Panc1 (cell line): ENCODE measurements around the gene TANGO2. TPM values are rescaled to one million over a fixed set of nuclear protein-coding genes. Genes with fewer than 3 reads are reported as not detected.

Experiments used
- ATAC-seq: fragments of 200-7000 bp; cut with Tn5 transposase; 2 replicates; pipeline ENCODE4 v1.9.1; 2020; ENCODE audit warnings: mild to moderate bottlenecking, moderate library complexity
- BruUV-seq: library from RNA; stranded (reverse); fragments of 400-500 nt; replicated peaks from 2 replicates; lab custom pipeline; 2021; lab: Mats Ljungman, UMichigan
- CTCF ChIA-PET: fragments of 300-600 bp; sonication (Branson Sonifier 250); formaldehyde crosslinking; loops from one replicate; lab custom pipeline; 2022; ENCODE audit warnings: antibody characterized with exemption; lab: Charles Lee
- POLR2A ChIA-PET: fragments of 300-600 bp; sonication (Branson Sonifier 250); formaldehyde crosslinking; loops from one replicate; lab custom pipeline; 2022; ENCODE audit warnings: antibody characterized with exemption; lab: Charles Lee
- DNase-seq: peaks from one replicate; pipeline ENCODE4 v3.0.0-alpha.2; 2010; ENCODE audit warnings: low read depth, low spot score
- H3K27ac ChIP-seq: 2 replicates; pipeline ENCODE4 v1.5.1; 2011; ENCODE audit warnings: mild to moderate bottlenecking, low read length, inconsistent platforms
- H3K27me3 ChIP-seq: fragments of 200-500 bp; sonication (Bioruptor generic); 2 replicates; pipeline ENCODE4 v1.6.0; 2014; ENCODE audit warnings: low read length, inconsistent platforms; ENCODE audit not compliant: control insufficient read depth, insufficient read depth
- H3K36me3 ChIP-seq: fragments of 200-500 bp; sonication (Bioruptor generic); 2 replicates; pipeline ENCODE4 v1.5.1; 2014; ENCODE audit warnings: inconsistent platforms, mild to moderate bottlenecking, low read length, moderate library complexity; ENCODE audit not compliant: control insufficient read depth, insufficient read depth
- H3K4me1 ChIP-seq: 2 replicates; pipeline ENCODE4 v1.5.1; 2011; ENCODE audit warnings: inconsistent platforms, mild to moderate bottlenecking, low read length, moderate library complexity; ENCODE audit not compliant: control insufficient read depth, insufficient read depth
- H3K4me3 ChIP-seq, 2 experiments: 2 replicates each; pipeline ENCODE4 v1.5.1; 2011 to 2012; ENCODE audit warnings: low read depth in 2 of 2, low read length in 2 of 2, mild to moderate bottlenecking in 2 of 2, inconsistent platforms in 1 of 2, moderate library complexity in 1 of 2
- H3K9me3 ChIP-seq: fragments of 200-500 bp; sonication (Bioruptor generic); 2 replicates; pipeline ENCODE4 v1.5.1; 2014; ENCODE audit warnings: low read depth, mild to moderate bottlenecking, inconsistent platforms, low read length, moderate library complexity; ENCODE audit not compliant: control insufficient read depth, insufficient read depth
- POLR2AphosphoS5 ChIP-seq: IDR thresholded peaks from 2 replicates; pipeline ENCODE4 v1.6.1; 2012; ENCODE audit warnings: mild to moderate bottlenecking, low read depth, low read length, moderate library complexity
- SIN3A ChIP-seq: IDR thresholded peaks from 2 replicates; pipeline ENCODE4 v1.6.1; 2012; ENCODE audit warnings: low read depth, mild to moderate bottlenecking, low read length, moderate library complexity, borderline replicate concordance; ENCODE audit not compliant: insufficient read depth
- TCF7L2 ChIP-seq: IDR thresholded peaks from 2 replicates; pipeline ENCODE4 v1.6.1; 2011; ENCODE audit warnings: mild to moderate bottlenecking, low read depth, low read length, inconsistent platforms
- in situ Hi-C: cut with HindIII; loops from 2 replicates; pipeline ENCODE4 v1.10.0; 2016; ENCODE audit warnings: low sequenced_read_pairs, low pct_unique_long_range_greater_than_20kb
- intact Hi-C: fragments of 100-400 bp; cut with micrococcal nuclease; formaldehyde crosslinking; loops from one replicate; pipeline ENCODE4 v1.10.0; 2022; ENCODE audit not compliant: unreplicated experiment
- total RNA-seq: library from RNA; stranded (reverse); gene quantifications from one replicate; pipeline ENCODE4 v1.2.1, GENCODE V29; 2021; ENCODE audit not compliant: unreplicated experiment
- TF ChIP-seq, protein P1 (sequence below): fragments of 450-650 bp; IDR thresholded peaks from 2 replicates; pipeline ENCODE4 v1.5.1; 2017; ENCODE audit warnings: mild to moderate bottlenecking
- TF ChIP-seq, protein P2 (sequence below), 2 experiments: IDR thresholded peaks; 2 replicates each; pipeline ENCODE4 v1.6.1; 2011 to 2012; ENCODE audit warnings: low read depth in 2 of 2, control low read depth in 1 of 2, low read length in 1 of 2, mild to moderate bottlenecking in 1 of 2, moderate library complexity in 1 of 2; ENCODE audit not compliant: insufficient read depth in 1 of 2

The TANGO2 gene
- total RNA-seq, 1 experiment from 2014 or later: 32.2 TPM

DNA sequence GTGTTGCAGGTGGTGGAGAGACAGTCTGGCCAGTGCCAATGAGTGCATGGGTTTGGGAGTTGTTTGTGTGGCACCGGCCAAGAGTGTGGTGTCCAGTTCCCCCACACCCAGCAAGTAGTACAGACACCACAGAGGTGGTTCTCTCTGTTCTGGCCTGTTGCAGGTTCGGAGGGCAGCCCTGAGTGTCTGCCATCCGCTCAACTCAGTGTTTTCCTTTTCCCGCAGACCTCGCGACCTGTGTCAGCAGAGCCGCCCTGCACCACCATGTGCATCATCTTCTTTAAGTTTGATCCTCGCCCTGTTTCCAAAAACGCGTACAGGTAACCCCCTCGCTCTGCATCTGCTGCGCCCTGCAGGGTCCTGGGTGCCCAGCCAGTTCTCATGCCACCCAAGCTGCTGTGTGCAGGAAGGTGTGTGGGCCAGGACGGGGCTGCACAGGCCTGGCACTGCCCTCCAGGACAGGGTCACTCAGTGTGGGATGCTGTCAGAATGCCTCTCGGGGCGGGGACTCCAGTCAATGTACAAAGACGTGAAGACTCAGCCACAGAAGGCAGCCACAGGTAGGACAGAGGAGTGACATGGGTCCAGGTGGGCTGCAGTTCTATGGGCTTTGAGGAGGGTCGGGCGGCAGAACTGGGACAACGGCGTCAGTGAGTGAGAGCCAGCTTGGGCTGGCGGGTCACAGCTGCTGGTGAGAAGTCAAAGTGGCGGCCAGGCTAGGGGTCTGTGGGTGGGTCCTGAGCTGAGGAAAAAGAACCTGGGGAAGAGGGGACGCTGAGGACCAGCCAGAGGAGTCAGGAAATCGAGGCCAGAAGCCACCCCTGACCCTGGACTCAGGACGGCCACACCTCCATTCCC, 15.9 kb downstream of the TANGO2 start:
- BruUV-seq: no TSS peak
- intact Hi-C loops: no loop called here
- Histone ChIP-seq H3K27ac (no peak overlapping the region), H3K4me1 (no peaks in the 10 kb centered on the region), H3K4me3 (no peak overlapping the region), H3K9me3 (no peaks in the 10 kb centered on the region), H3K36me3 (no peaks in the 10 kb centered on the region), H3K27me3 (no peaks in the 10 kb centered on the region)
- ChIA-PET POLR2A (no interaction called here), CTCF (no interaction called here)
- no peak for ATAC-seq
- no peak for DNase-seq
- TF ChIP-seq, protein P1, sequence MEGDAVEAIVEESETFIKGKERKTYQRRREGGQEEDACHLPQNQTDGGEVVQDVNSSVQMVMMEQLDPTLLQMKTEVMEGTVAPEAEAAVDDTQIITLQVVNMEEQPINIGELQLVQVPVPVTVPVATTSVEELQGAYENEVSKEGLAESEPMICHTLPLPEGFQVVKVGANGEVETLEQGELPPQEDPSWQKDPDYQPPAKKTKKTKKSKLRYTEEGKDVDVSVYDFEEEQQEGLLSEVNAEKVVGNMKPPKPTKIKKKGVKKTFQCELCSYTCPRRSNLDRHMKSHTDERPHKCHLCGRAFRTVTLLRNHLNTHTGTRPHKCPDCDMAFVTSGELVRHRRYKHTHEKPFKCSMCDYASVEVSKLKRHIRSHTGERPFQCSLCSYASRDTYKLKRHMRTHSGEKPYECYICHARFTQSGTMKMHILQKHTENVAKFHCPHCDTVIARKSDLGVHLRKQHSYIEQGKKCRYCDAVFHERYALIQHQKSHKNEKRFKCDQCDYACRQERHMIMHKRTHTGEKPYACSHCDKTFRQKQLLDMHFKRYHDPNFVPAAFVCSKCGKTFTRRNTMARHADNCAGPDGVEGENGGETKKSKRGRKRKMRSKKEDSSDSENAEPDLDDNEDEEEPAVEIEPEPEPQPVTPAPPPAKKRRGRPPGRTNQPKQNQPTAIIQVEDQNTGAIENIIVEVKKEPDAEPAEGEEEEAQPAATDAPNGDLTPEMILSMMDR: no peak
- no peak for TF ChIP-seq SIN3A
- TF ChIP-seq TCF7L2: no peak
- no peak for TF ChIP-seq POLR2AphosphoS5
- TF ChIP-seq, protein P2, sequence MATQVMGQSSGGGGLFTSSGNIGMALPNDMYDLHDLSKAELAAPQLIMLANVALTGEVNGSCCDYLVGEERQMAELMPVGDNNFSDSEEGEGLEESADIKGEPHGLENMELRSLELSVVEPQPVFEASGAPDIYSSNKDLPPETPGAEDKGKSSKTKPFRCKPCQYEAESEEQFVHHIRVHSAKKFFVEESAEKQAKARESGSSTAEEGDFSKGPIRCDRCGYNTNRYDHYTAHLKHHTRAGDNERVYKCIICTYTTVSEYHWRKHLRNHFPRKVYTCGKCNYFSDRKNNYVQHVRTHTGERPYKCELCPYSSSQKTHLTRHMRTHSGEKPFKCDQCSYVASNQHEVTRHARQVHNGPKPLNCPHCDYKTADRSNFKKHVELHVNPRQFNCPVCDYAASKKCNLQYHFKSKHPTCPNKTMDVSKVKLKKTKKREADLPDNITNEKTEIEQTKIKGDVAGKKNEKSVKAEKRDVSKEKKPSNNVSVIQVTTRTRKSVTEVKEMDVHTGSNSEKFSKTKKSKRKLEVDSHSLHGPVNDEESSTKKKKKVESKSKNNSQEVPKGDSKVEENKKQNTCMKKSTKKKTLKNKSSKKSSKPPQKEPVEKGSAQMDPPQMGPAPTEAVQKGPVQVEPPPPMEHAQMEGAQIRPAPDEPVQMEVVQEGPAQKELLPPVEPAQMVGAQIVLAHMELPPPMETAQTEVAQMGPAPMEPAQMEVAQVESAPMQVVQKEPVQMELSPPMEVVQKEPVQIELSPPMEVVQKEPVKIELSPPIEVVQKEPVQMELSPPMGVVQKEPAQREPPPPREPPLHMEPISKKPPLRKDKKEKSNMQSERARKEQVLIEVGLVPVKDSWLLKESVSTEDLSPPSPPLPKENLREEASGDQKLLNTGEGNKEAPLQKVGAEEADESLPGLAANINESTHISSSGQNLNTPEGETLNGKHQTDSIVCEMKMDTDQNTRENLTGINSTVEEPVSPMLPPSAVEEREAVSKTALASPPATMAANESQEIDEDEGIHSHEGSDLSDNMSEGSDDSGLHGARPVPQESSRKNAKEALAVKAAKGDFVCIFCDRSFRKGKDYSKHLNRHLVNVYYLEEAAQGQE (IDR thresholded peaks at IDR 0.05; ENCODE audit: insufficient read depth in 1 of 2, low read depth in 2 of 2, low read length in 1 of 2): no peak
- in situ Hi-C loops: no loop called here

DNA sequence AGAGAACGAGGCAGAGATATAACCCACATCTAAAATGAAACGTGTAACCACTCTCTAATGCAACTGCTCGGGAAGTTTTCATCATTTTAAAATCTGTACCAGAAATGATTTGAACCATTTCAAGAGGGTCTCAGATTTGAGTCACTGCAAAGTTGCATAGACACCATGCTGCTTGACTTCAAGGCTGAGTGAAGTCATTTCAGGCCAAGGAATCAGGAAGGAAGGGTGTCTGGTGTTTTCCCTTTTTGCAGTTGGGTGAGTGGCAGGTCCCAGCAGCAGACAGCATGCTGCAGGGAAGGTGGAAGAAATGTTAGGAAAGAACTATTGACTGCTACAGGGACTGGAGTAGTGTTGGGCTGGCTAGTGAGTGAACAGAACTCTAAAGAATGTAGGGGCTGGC, 16.5 kb downstream of the TANGO2 start:
- ATAC-seq (no peak), DNase-seq (no peak)
- ChIA-PET POLR2A (no interaction called here), CTCF (no interaction called here)
- Histone ChIP-seq H3K27me3 (no peaks in the 10 kb centered on the region), H3K27ac (no peak overlapping the region), H3K9me3 (no peaks in the 10 kb centered on the region), H3K4me1 (no peaks in the 10 kb centered on the region), H3K36me3 (no peaks in the 10 kb centered on the region), H3K4me3 (no peak overlapping the region)
- BruUV-seq: TSS peak; percentile 54
- in situ Hi-C loops: no loop called here
- TF ChIP-seq, protein P1: no peak
- TF ChIP-seq, protein P2 (IDR thresholded peaks at IDR 0.05; ENCODE audit: insufficient read depth in 1 of 2, low read depth in 2 of 2, low read length in 1 of 2): no peak
- TF ChIP-seq SIN3A (no peak), POLR2AphosphoS5 (no peak), TCF7L2 (no peak)
- intact Hi-C loops: no loop called here
